KOPT-K1 (cell line): Measurements from ENCODE around the gene KRT79.

ENCODE experiments used
- H3K27ac ChIP-seq: fragments of 200-600 bp; sonication (generic); 2 replicates; pipeline ENCODE4 v1.5.1; 2016; ENCODE audit warnings: antibody characterized with exemption, mild to moderate bottlenecking, low read depth, low read length; ENCODE audit not compliant: poor library complexity, severe bottlenecking
- H3K36me3 ChIP-seq: fragments of 200-600 bp; sonication (generic); 2 replicates; pipeline ENCODE4 v1.5.1; 2017; ENCODE audit warnings: antibody characterized with exemption, mild to moderate bottlenecking, low read length, moderate library complexity; ENCODE audit not compliant: insufficient read depth
- H3K9me3 ChIP-seq: fragments of 200-600 bp; sonication (generic); 2 replicates; pipeline ENCODE4 v1.5.1; 2017; ENCODE audit warnings: antibody characterized with exemption, low read length, mild to moderate bottlenecking; ENCODE audit not compliant: insufficient read depth, poor library complexity, severe bottlenecking

The KRT79 gene

GRCh38 chr12:52831251-52831650 lies 2.9 kb downstream of the KRT79 start:
- Histone ChIP-seq H3K9me3 (no peaks in the 10 kb centered on the region), H3K36me3 (no peaks in the 10 kb centered on the region), H3K27ac (no peak overlapping the region)

DNA sequence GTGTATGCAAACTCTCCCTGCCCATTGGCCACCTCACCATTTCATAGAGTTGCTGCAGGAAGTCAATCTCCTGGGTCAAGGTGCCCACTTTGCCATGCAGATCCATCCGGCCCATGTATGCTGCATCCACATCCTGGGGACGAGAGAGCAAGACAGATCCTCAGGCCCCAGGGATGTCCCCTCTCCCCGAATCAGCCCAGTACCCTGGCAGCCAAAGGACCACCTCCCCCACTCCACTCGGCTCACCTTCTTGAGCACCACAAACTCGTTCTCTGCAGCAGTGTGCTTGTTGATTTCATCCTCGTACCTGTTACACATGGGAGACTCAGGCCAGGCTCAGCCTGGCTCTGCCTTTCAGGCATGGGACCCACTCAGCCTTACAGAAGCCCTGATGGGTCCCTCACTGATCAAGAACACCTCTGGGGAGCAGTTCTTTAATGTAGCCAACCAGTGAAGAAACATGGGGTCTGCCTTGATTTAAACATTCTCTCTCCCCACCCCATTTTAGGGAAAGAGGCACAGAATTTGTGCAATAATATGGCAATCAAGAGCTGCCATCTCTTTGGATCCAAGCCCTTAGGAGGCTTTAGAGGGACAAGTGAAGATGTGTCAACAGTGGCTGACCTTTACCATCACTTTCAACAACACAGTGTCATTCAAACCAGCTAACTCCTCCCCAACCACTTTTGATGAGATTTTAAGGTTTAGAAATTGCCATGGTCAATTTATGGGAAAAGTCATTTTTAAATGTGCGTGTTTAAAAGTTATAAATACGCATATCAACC lies 3.9 kb downstream of the KRT79 start:
- H3K27ac ChIP-seq: no peak overlapping the region
- no peaks in the 10 kb centered on the region for H3K36me3 ChIP-seq
- H3K9me3 ChIP-seq: no peaks in the 10 kb centered on the region

- no peak overlapping the region for H3K27ac ChIP-seq
Measured at GRCh38 chr12:52828591-52829021, 5.5 kb downstream of the KRT79 start.

GRCh38 chr12:52828156-52828555 lies 6.0 kb downstream of the KRT79 start:
- Histone ChIP-seq H3K9me3 (no peaks in the 10 kb centered on the region), H3K36me3 (no peaks in the 10 kb centered on the region), H3K27ac (no peak overlapping the region)

More at GRCh38 chr12:52828591-52829021, 5.5 kb downstream of the KRT79 start:
- Histone ChIP-seq H3K36me3 (no peaks in the 10 kb centered on the region), H3K9me3 (no peaks in the 10 kb centered on the region)

DNA sequence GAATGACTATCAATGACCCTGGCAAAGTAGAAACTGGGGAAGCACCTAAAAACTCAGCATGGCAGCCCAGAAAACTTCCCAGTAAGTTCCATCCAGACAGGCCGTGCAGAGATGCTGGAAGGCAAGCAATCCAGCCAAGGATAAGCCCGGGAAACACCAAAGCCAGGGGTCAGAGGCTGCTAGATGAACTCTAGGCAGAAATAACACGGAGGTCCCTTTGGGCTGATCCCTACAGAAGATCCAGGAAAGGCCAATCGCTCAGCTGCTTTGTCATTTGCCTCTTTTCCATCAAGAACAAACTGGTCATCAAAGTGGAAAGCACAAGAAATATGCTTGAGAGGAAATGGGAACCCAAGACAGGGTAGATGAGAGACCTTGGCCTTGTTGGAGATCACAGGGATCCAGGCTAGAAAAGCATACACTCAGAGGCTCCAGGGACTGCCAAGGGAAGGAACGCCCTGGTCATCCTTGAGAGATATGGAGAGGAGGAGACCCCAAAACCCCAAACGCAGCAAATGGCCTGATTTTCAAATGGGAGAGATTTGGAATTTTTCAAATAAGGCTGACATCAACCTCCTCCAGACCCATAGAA lies 6.5 kb downstream of the KRT79 start:
- no peak overlapping the region for H3K27ac ChIP-seq
- H3K9me3 ChIP-seq: no peaks in the 10 kb centered on the region
- no peaks in the 10 kb centered on the region for H3K36me3 ChIP-seq

DNA sequence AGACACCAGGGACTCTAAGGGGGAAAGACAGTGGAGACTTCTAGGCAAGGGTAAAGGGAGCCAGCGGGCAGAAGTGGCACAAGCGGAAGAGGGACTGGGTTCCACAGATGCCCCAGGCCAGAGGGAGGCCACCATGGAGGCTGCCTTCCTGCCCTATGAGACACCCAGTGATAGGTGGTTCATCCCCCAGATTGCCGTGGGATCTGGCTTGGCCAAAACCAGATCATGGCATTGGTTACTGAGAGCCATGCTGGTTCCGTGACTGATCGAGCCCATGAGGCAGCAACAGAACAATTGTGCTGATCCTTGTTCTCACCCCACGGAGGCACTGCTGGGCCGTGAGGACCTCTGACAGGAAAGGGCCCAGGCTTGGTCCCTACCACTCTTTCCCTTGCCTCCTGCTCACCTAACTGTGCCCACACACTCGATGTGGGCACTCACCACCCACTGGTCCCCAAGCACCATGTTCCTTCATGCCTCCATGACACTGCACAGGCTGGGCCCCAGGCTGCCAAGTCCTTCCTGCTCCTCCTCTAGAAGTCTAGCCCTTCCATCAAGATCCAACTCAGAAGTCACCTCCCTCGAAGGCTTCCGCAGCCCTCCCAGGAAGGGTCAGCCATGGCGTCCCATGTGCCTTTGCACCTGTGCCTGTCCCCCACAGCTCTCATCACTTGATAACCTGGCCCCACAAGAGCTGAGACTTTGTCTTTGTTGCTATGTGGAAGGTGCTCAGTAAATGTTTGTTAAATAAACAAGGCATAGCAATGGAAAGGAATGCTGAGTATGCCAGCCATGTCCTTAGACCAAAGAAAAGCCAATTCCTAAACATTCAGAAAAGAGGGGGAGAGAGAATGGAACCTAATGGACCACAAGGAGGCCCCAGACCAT lies 7.3 kb downstream of the KRT79 start:
- H3K36me3 ChIP-seq: no peaks in the 10 kb centered on the region
- no peak overlapping the region for H3K27ac ChIP-seq
- no peaks in the 10 kb centered on the region for H3K9me3 ChIP-seq

DNA sequence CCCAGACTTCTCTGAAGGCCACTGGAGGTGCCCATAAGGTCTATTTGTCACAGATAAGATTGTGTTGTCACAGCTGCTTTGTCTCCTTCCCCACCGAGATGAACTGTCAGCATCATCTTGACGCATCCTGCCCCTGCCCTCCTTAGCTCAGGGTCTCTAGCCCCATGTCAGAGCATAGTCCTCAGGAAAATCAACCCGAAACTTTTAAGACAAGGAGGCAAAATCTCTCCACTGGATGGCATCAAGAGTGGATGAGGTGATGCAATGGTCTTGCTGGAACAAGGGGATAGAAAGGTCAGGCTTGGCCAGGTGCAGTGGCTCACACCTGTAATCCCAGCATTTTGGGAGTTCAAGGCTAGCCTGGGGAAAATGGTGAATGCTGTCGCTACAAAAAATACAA lies 8.2 kb downstream of the KRT79 start:
- H3K27ac ChIP-seq: no peak overlapping the region
- no peaks in the 10 kb centered on the region for H3K9me3 ChIP-seq
- no peaks in the 10 kb centered on the region for H3K36me3 ChIP-seq

- Histone ChIP-seq H3K36me3 (no peaks in the 10 kb centered on the region), H3K9me3 (no peaks in the 10 kb centered on the region)
Measured at GRCh38 chr12:52824741-52825410, 9.2 kb downstream of the KRT79 start.

GRCh38 chr12:52823761-52824450 lies 10.2 kb downstream of the KRT79 start:
- H3K9me3 ChIP-seq: no peaks in the 10 kb centered on the region
- H3K27ac ChIP-seq: no peak overlapping the region
- no peaks in the 10 kb centered on the region for H3K36me3 ChIP-seq

More at GRCh38 chr12:52824741-52825410, 9.2 kb downstream of the KRT79 start:
- no peak overlapping the region for H3K27ac ChIP-seq

- no peaks in the 10 kb centered on the region for H3K9me3 ChIP-seq
- no peaks in the 10 kb centered on the region for H3K36me3 ChIP-seq
- H3K27ac ChIP-seq: no peak overlapping the region
Measured at GRCh38 chr12:52822771-52823510, 11.2 kb downstream of the KRT79 start.

DNA sequence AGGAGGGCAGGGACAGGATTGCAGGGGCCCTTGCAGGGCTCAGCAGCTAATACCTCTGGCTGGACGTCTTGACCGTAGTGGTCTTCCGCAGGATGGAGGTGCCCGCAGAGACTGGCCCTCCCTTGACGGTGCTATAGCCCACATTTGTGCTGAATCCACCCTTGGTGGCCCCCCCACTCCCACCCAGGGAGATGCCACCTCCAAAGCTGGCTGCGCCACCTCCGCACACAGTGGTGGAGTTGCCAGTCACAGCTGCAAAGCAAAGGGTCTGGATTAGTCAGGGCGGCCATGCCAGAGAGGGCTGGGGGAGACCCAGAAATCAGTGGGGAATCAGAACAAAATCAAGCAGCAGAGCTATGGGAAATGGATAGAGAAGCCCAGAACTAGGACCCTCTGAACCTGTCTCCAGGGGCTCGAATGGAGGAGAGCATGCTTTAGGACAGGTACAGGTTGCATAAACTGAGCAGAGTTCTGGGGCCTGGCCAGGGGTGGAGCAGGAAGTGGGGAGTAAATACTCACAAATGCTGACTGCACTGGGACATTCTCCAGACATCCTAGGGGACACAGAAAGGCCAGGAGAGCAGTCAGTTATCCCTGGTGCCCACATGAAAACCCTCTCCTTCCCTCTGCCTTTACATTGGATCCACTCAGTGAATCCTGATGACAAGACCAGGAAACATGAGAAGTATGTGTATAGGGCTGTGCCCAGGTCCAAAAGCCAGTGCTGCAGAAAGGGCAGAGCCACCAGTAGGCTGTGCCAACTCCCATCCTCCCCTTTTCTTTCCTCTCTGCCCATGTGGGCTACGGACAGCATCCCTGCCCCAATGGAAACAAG lies 12.1 kb downstream of the KRT79 start:
- Histone ChIP-seq H3K36me3 (no peaks in the 10 kb centered on the region), H3K9me3 (no peaks in the 10 kb centered on the region), H3K27ac (no peak overlapping the region)

DNA sequence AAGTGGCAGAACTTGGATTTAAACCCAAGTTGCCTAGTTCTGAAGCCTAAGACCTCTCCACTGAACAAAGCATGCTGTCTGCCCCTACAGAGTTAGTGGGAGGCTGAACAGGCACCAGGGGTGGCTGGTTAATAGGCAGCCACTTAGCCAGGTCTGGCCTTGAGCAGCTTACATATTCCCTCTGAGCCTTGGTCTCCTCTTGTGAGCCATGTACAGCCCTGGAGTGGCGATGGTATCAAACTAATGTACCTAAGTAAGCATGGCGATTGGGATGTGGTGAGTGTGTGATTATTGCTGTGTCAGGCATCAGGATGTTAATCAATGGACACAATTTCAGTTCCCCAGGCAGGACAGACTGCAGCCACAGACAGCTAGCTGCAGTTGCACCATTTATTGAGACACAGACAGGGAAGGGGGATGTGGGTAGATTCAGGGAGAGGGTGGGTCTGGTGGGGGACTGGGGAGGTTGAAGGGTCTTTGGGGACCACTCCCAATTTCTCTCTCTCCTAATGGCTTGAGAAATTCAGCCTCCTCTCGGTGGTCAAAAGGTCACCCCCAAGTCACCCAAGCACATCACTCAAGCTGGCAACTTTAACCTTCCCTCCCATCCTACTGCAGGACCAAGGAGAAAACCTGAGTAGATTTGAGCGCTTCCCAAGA lies 12.9 kb downstream of the KRT79 start:
- Histone ChIP-seq H3K27ac (no peak overlapping the region), H3K36me3 (no peaks in the 10 kb centered on the region), H3K9me3 (no peaks in the 10 kb centered on the region)

DNA sequence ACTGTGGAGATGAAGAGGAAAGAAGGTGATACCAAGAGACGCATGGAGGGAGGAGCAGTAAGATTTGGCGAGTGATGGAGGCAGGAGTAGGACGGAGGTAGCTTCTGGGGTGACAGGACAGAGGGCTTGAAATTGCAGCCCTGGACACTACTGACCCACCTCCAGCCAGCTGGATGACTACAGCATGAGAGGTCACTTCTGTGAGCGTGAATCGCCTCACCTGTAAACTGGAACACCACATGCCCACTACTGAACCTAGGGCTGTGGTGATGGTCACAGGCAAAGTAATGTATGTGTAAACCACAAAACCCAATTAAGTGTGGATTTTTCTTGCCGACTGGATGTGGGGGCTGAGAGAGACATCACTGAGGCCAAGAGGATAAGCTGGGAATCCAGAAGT lies 13.6 kb downstream of the KRT79 start:
- Histone ChIP-seq H3K36me3 (no peaks in the 10 kb centered on the region), H3K9me3 (no peaks in the 10 kb centered on the region), H3K27ac (no peak overlapping the region)
